Measurements from ENCODE around the gene CDH16.
A peak's percentile ranks its signal among the peaks of the same experiment; 100 is the strongest.

Gene CDH16

GRCh38 chr16:66881964-66882508 is 36.6 kb downstream of the CDH16 start:
- no peak for DNase-seq (ENCODE audit: low read depth)
- H3K4me3 ChIP-seq (ENCODE audit: low read length), result no peak overlapping the region
- TF ChIP-seq CTCF (conservative IDR thresholded peaks at IDR 0.05; ENCODE audit: low read length), result no peak

DNA sequence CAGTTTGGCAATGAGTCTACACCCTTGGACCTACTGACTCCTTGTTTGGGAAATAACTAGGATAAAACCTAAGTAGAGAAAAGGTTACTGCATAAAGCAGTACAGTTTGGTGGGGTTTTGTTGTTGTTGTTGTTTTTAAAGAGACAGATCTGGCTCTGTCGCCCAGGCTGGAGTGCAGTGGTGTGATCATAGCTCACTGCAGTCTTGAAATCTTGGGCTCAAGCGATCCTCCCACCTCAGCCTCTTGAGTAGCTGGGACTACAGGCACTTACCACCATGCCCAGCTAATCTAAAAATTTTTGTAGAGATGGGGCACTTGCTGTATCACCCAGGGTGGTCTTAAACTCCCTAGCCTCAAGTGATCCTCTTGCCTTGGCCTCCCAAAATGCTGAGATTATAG is 37.1 kb downstream of the CDH16 start:
- DNase-seq (ENCODE audit: low read depth), result no peak
- TF ChIP-seq CTCF (conservative IDR thresholded peaks at IDR 0.05; ENCODE audit: low read length), result no peak
- peak overlapping the region; percentile 20; the same call in 1 of the 2 replicates for H3K4me3 ChIP-seq (ENCODE audit: low read length)

DNA sequence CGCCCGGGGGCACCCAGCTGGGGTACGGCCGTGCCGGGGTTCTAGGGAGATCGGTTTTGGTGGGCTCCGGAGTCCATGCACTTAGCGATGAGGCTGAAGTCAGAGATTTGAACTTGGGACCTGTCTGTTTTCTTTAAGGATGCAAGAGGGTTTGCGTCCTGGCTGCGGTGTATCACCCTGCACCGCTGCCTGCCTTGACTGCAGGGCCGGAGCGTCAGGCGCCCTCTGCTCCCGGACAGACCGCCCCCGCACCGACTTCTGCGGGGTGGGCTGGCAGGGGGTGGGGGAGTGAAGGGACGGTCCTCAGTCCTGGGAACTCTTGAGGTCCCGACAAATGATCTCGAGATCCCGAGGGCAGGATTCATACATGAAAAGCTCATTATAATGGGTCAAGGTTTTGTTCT is 37.7 kb downstream of the CDH16 start:
- TF ChIP-seq CTCF (conservative IDR thresholded peaks at IDR 0.05; ENCODE audit: low read length), result no peak
- no peak for DNase-seq (ENCODE audit: low read depth)
- peak overlapping the region; percentile 89 for H3K4me3 ChIP-seq (ENCODE audit: low read length)

DNA sequence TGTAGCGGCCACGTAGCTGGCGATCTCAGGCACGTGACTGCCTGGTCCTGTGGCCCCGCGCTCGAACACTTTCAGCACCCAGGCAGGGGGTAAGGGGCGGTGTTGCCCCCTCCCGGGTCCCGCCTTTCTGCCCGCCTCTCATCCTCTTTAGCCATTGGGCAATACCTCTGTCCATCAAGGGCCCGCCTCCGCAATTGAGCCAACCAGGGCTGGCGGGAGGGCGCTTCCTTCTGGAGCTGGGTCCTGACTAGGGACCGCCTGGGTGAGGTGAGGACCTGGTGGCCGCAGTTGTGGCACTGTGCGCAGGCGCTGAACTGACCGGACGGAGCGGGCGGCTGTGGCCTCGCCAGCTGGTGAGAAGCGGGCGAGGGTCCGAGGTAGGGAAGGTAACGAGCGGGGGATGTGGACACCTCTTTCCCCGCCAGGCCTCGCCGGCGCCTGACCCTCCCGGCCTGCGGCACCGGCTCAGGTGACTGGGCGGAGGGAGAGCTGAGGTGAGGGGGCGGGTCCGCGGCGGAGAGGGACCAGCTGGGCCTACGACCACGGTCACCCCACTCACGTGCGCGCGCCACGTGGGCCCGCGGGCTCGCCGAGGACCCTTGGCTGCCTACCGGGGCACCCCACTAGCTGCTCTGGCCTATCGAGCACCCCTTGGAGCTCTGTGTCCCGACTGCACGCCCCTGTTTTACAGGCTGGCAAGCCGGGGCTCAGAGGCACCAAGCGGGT is 38.2 kb downstream of the CDH16 start, which contains the start of gene PDP2:
Gene PDP2 (plus strand): TSS at position 228 of the 726 bp plus-strand sequence. CDS start 3,770 bp downstream, outside the sequence.
- peak; percentile 94 for DNase-seq (ENCODE audit: low read depth)
- TF ChIP-seq CTCF (conservative IDR thresholded peaks at IDR 0.05; ENCODE audit: low read length), result no peak
- peak within 1 kb of the TSS; percentile 89 for H3K4me3 ChIP-seq (ENCODE audit: low read length)

- H3K4me3 ChIP-seq (ENCODE audit: low read length), result no peak overlapping the region
- no peak for TF ChIP-seq CTCF (conservative IDR thresholded peaks at IDR 0.05; ENCODE audit: low read length)
- DNase-seq (ENCODE audit: low read depth), result peak; percentile 62
Measured at GRCh38 chr16:66878067-66878466, 40.6 kb downstream of the CDH16 start.

DNA sequence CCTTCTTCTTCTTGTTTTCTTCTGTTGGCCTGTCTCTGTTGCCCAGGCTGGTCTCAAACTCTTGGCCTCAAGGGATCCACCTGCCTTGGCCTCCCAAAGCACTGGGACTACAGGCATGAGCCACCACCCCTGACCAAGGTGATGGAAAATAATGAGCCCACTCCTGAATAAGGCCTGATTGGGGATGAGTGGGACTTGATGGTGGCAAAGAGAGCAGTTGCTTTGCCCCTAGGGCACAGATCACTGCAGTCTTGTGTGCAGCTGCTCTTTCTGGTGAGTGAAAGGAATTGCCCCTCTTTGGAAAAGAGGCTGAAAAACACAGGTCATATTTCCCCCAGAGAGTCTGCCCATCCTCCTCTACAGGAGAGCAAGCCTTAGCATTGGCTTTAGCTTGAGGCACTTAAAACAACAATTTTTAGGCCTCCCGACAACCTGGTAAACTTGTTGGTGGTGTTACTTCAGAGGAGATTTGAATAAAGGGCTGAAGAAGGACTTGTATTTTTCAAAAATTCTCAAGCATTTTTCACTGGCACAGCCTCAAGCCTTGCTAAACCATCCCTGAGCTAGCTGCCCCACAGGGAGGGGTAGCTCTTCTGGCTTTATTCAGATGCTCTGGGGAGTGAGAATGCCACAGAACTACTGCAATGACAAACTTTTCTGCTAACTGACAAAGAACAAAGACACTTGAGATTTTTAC is 44.5 kb downstream of the CDH16 start:
- DNase-seq (ENCODE audit: low read depth), result peak; percentile 71
- no peak for TF ChIP-seq CTCF (conservative IDR thresholded peaks at IDR 0.05; ENCODE audit: low read length)

More for the DNA sequence above, 44.5 kb downstream of the CDH16 start:
- no peak overlapping the region for H3K4me3 ChIP-seq (ENCODE audit: low read length)

All from AG10803 (cell line).